Astrocyte (in vitro differentiated cells and primary cell): ENCODE results near the gene ARHGEF10L.

Source experiments
- CTCF ChIP-seq: IDR thresholded peaks from 2 replicates; pipeline ENCODE4 v1.5.1; 2011; ENCODE audit warnings: low read depth, mild to moderate bottlenecking, inconsistent platforms, low read length, moderate library complexity; ENCODE audit not compliant: insufficient read depth
- EZH2 ChIP-seq: IDR thresholded peaks from 2 replicates; pipeline ENCODE4 v1.6.1; 2012; ENCODE audit warnings: mild to moderate bottlenecking, low read length, inconsistent platforms; ENCODE audit not compliant: insufficient read depth

DNA sequence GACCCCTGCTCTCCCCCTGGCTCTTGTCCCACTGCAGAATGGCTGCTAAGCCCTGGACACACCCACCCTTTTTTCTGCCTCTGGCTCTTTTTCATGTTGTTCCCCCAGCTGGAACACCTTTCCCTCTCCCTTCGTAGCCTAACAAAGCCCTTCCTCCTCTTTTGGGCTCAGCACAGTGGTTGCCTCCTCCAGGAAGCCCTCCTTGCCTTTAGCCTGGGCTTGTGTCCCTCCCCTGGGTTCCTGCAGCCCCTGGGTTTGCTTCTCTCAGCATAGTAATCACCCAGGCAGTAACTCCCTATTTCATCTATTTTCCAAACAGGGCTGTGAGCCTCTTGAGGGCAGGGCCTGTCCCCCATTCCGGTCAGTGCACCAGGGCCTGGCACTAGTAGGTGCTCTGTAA, 195.8 kb downstream of the ARHGEF10L start:
- TF ChIP-seq EZH2 (no peak), CTCF (no peak)
